IPS-NIHi7 (cell line): Measurements from ENCODE around the gene PLCG2.
"Not testable (repeated sequence)": the region's sequence is repeated elsewhere in the genome, so short reads cannot be mapped to it uniquely, and the experiment has no call there.

ENCODE experiments used
- DNase-seq: peaks from one replicate; pipeline ENCODE4 v3.0.0; 2012; ENCODE audit warnings: mixed read lengths; ENCODE audit errors: extremely low spot score

PLCG2 gene

GRCh38 chr16:81912395-81912794 is 133.3 kb downstream of the PLCG2 start:
- DNase-seq: no peak

- no peak for DNase-seq
Measured at GRCh38 chr16:81913222-81913621, 134.1 kb downstream of the PLCG2 start.

- DNase-seq: no peak
Measured at GRCh38 chr16:81917375-81917774, 138.3 kb downstream of the PLCG2 start.

- no peak for DNase-seq
Measured at GRCh38 chr16:81918927-81919326, 139.8 kb downstream of the PLCG2 start.

- DNase-seq: no peak
Measured at GRCh38 chr16:81920498-81920897, 141.4 kb downstream of the PLCG2 start.

GRCh38 chr16:81921085-81921814 is 142.2 kb downstream of the PLCG2 start:
- DNase-seq: no peak

- DNase-seq: no peak
Measured at GRCh38 chr16:81921843-81922584, 142.9 kb downstream of the PLCG2 start.

GRCh38 chr16:81923296-81923695 is 144.2 kb downstream of the PLCG2 start:
- no peak for DNase-seq

GRCh38 chr16:81925016-81925415 is 145.9 kb downstream of the PLCG2 start:
- no peak for DNase-seq

GRCh38 chr16:81926036-81926435 is 146.9 kb downstream of the PLCG2 start:
- DNase-seq: no peak

GRCh38 chr16:81927561-81928185 is 148.6 kb downstream of the PLCG2 start:
- no peak for DNase-seq

- DNase-seq: no peak
Measured at GRCh38 chr16:81928271-81928918, 149.3 kb downstream of the PLCG2 start.

GRCh38 chr16:81928975-81929374 is 149.9 kb downstream of the PLCG2 start:
- no peak for DNase-seq

GRCh38 chr16:81929841-81930240 is 150.8 kb downstream of the PLCG2 start:
- no peak for DNase-seq

GRCh38 chr16:81931927-81932326 is 152.8 kb downstream of the PLCG2 start:
- no peak for DNase-seq

GRCh38 chr16:81932668-81933067 is 153.6 kb downstream of the PLCG2 start:
- peak; percentile 26 for DNase-seq

- no peak for DNase-seq
Measured at GRCh38 chr16:81933361-81933760, 154.3 kb downstream of the PLCG2 start.

GRCh38 chr16:81934711-81935110 is 155.6 kb downstream of the PLCG2 start:
- not testable (repeated sequence) for DNase-seq

GRCh38 chr16:81936209-81937000 is 157.3 kb downstream of the PLCG2 start:
- no peak for DNase-seq

GRCh38 chr16:81937305-81938038 is 158.4 kb downstream of the PLCG2 start:
- peak; percentile 26 for DNase-seq
